Mesothelial cell of epicardium (in vitro differentiated cells): ENCODE measurements around the gene JAML. TPM values are rescaled to one million over a fixed set of nuclear protein-coding genes. Genes with fewer than 3 reads are reported as not detected.

Source experiments
- DNase-seq, 2 experiments: peaks; one replicate each; pipeline ENCODE4 v3.0.0; 2021; ENCODE audit warnings: low spot score in 2 of 2; ENCODE audit not compliant: unreplicated experiment in 2 of 2
- H3K27ac Mint-ChIP-seq: 2 replicates; pipeline ENCODE4 v1.8.0; 2021; ENCODE audit warnings: mixed read lengths
- H3K27me3 Mint-ChIP-seq: 2 replicates; pipeline ENCODE4 v1.8.0; 2021; ENCODE audit warnings: low read depth, mixed read lengths
- H3K36me3 Mint-ChIP-seq: 2 replicates; pipeline ENCODE4 v1.8.0; 2021; ENCODE audit warnings: mixed read lengths
- H3K4me1 Mint-ChIP-seq: 2 replicates; pipeline ENCODE4 v1.8.0; 2021; ENCODE audit warnings: mixed read lengths
- H3K4me3 Mint-ChIP-seq: 2 replicates; pipeline ENCODE4 v1.8.0; 2021; ENCODE audit warnings: mild to moderate bottlenecking, moderate library complexity, mixed read lengths
- H3K9me3 Mint-ChIP-seq: 2 replicates; pipeline ENCODE4 v1.8.0; 2021; ENCODE audit warnings: mixed read lengths
- CTCF ChIP-seq: fragments of 200-600 bp; sonication (generic); IDR thresholded peaks from one replicate; pipeline ENCODE4 v1.5.0; 2021; ENCODE audit warnings: antibody characterized with exemption; ENCODE audit not compliant: unreplicated experiment
- total RNA-seq: library from RNA; stranded (reverse); gene quantifications from 3 replicates; pipeline ENCODE4 v1.2.1, GENCODE V29; 2021

The JAML gene
- total RNA-seq, 1 donor from 2014 or later = not detected

- H3K36me3 Mint-ChIP-seq = peaks cover 4% of the 10 kb centered on the region
- peaks cover 24% of the 10 kb centered on the region for H3K4me1 Mint-ChIP-seq
- H3K27ac Mint-ChIP-seq = no peak overlapping the region
Measured at GRCh38 chr11:118232659-118233058, 7.8 kb upstream of the JAML start.

GRCh38 chr11:118231461-118231860 lies 6.7 kb upstream of the JAML start:
- H3K4me1 Mint-ChIP-seq = peaks cover 17% of the 10 kb centered on the region

More at GRCh38 chr11:118232659-118233058, 7.8 kb upstream of the JAML start:
- Mint-ChIP-seq H3K27me3 (peaks cover 3% of the 10 kb centered on the region), H3K4me3 (no peak overlapping the region), H3K9me3 (no peaks in the 10 kb centered on the region)
- no peak for TF ChIP-seq CTCF
- no peak for DNase-seq

GRCh38 chr11:118230088-118230487 lies 5.3 kb upstream of the JAML start:
- no peak for TF ChIP-seq CTCF
- peaks cover 8% of the 10 kb centered on the region for H3K27me3 Mint-ChIP-seq
- H3K9me3 Mint-ChIP-seq = no peaks in the 10 kb centered on the region
- H3K4me1 Mint-ChIP-seq = peaks cover 7% of the 10 kb centered on the region
- no peak overlapping the region for H3K4me3 Mint-ChIP-seq
- H3K36me3 Mint-ChIP-seq = peaks cover 4% of the 10 kb centered on the region
- DNase-seq = no peak
- no peak overlapping the region for H3K27ac Mint-ChIP-seq

More at GRCh38 chr11:118231461-118231860, 6.7 kb upstream of the JAML start:
- Mint-ChIP-seq H3K9me3 (no peaks in the 10 kb centered on the region), H3K4me3 (no peak overlapping the region), H3K36me3 (peaks cover 4% of the 10 kb centered on the region), H3K27me3 (peaks cover 3% of the 10 kb centered on the region), H3K27ac (no peak overlapping the region)
- no peak for TF ChIP-seq CTCF
- no peak for DNase-seq

GRCh38 chr11:118229274-118229847 lies 4.5 kb upstream of the JAML start:
- H3K36me3 Mint-ChIP-seq = peaks cover 4% of the 10 kb centered on the region
- DNase-seq = no peak
- no peaks in the 10 kb centered on the region for H3K9me3 Mint-ChIP-seq
- peaks cover 3% of the 10 kb centered on the region for H3K4me1 Mint-ChIP-seq
- H3K4me3 Mint-ChIP-seq = no peak overlapping the region
- H3K27ac Mint-ChIP-seq = no peak overlapping the region
- peaks cover 10% of the 10 kb centered on the region for H3K27me3 Mint-ChIP-seq
- no peak for TF ChIP-seq CTCF

GRCh38 chr11:118227865-118228785 lies 3.3 kb upstream of the JAML start:
- Mint-ChIP-seq H3K9me3 (no peaks in the 10 kb centered on the region), H3K36me3 (peaks cover 4% of the 10 kb centered on the region), H3K27me3 (peaks cover 19% of the 10 kb centered on the region), H3K4me3 (no peak overlapping the region), H3K4me1 (no peaks in the 10 kb centered on the region), H3K27ac (no peak overlapping the region)
- no peak for TF ChIP-seq CTCF
- DNase-seq = no peak
